Neural crest cell (in vitro differentiated cells): Measurements from ENCODE around the gene GARS1. TPM values are rescaled to one million over a fixed set of nuclear protein-coding genes. Genes with fewer than 3 reads are reported as not detected.

Experiments
- DNase-seq: peaks from one replicate; pipeline ENCODE4 v3.0.0; 2021; ENCODE audit warnings: low read depth, mixed read lengths, low spot score
- H3K27ac Mint-ChIP-seq: one replicate; pipeline ENCODE4 v1.8.0; 2021; ENCODE audit warnings: mild to moderate bottlenecking, mixed read lengths; ENCODE audit not compliant: unreplicated experiment
- H3K27me3 Mint-ChIP-seq: 2 replicates; pipeline ENCODE4 v1.8.0; 2021; ENCODE audit warnings: low read depth, mild to moderate bottlenecking, mixed read lengths
- H3K36me3 Mint-ChIP-seq: 2 replicates; pipeline ENCODE4 v1.8.0; 2021; ENCODE audit warnings: low read depth, mild to moderate bottlenecking, mixed read lengths
- H3K4me1 Mint-ChIP-seq: 2 replicates; pipeline ENCODE4 v1.8.0; 2021; ENCODE audit warnings: mixed read lengths
- H3K4me3 Mint-ChIP-seq: one replicate; pipeline ENCODE4 v1.8.0; 2021; ENCODE audit warnings: mild to moderate bottlenecking, mixed read lengths
- H3K9me3 Mint-ChIP-seq: 2 replicates; pipeline ENCODE4 v1.8.0; 2021; ENCODE audit warnings: mixed read lengths
- total RNA-seq: library from RNA; stranded (reverse); gene quantifications from 2 replicates; pipeline ENCODE4 v1.2.1, GENCODE V29; 2021
- TF ChIP-seq, protein P1 (sequence below): fragments of 200-600 bp; sonication (generic); conservative IDR thresholded peaks from 2 replicates; pipeline ENCODE4 v1.5.0; 2021; ENCODE audit warnings: antibody characterized with exemption, mild to moderate bottlenecking

Gene GARS1
- total RNA-seq, 1 donor from 2014 or later, result 152 TPM

DNA sequence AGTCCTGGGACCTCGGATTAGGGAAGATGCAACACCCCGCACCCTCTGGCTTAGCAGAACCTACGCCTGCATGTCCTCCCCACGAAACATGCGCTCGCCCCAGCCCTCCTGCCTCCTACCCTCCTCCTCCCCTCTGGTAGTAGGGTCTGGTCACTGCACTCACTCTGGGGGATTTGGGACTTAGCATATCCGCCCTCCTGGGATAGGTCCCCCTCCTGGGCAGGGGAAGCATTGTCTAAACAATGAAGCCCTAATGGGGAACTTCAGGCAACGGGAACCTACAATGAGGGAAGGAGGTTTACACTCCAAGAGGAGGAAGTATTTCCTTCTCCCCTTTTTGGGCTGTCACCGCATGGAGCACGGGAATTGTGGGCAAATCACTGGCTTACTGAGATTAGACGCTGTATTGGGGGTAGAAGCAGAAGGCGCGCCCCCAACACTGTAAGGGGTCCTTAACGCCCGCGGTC lies 86.7 kb downstream of the GARS1 start:
- no peaks in the 10 kb centered on the region for H3K9me3 Mint-ChIP-seq
- peak overlapping the region; percentile 84 for H3K4me3 Mint-ChIP-seq
- H3K4me1 Mint-ChIP-seq, result peaks cover 12% of the 10 kb centered on the region
- TF ChIP-seq, protein P1, sequence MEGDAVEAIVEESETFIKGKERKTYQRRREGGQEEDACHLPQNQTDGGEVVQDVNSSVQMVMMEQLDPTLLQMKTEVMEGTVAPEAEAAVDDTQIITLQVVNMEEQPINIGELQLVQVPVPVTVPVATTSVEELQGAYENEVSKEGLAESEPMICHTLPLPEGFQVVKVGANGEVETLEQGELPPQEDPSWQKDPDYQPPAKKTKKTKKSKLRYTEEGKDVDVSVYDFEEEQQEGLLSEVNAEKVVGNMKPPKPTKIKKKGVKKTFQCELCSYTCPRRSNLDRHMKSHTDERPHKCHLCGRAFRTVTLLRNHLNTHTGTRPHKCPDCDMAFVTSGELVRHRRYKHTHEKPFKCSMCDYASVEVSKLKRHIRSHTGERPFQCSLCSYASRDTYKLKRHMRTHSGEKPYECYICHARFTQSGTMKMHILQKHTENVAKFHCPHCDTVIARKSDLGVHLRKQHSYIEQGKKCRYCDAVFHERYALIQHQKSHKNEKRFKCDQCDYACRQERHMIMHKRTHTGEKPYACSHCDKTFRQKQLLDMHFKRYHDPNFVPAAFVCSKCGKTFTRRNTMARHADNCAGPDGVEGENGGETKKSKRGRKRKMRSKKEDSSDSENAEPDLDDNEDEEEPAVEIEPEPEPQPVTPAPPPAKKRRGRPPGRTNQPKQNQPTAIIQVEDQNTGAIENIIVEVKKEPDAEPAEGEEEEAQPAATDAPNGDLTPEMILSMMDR, result no peak
- DNase-seq, result no peak
- no peaks in the 10 kb centered on the region for H3K36me3 Mint-ChIP-seq
- H3K27me3 Mint-ChIP-seq, result peaks cover 85% of the 10 kb centered on the region
- no peak overlapping the region for H3K27ac Mint-ChIP-seq

DNA sequence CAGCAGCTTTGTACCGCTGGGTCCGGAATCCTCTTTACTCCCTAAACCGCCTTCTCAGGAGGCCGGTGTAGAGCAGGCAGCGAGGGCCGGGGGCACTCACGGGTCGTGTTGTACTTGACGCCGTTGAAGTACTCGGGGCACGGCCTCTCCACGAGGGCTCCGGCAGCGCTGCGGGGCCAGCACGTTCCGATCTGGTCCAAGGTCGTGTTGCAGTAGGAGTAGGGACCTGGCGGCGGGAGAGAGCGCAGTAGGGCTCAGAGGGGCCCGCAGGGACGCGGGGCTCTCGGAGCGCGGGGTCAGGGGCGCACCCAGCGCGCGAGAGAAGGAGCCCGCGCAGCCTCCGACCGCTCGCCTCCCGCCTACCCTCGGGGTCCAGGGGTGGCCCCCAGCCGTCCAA lies 87.1 kb downstream of the GARS1 start:
- H3K9me3 Mint-ChIP-seq, result no peaks in the 10 kb centered on the region
- H3K36me3 Mint-ChIP-seq, result no peaks in the 10 kb centered on the region
- DNase-seq, result no peak
- peak overlapping the region; percentile 84 for H3K4me3 Mint-ChIP-seq
- H3K4me1 Mint-ChIP-seq, result peaks cover 12% of the 10 kb centered on the region
- H3K27ac Mint-ChIP-seq, result no peak overlapping the region
- TF ChIP-seq, protein P1, result no peak
- peaks cover 80% of the 10 kb centered on the region for H3K27me3 Mint-ChIP-seq

DNA sequence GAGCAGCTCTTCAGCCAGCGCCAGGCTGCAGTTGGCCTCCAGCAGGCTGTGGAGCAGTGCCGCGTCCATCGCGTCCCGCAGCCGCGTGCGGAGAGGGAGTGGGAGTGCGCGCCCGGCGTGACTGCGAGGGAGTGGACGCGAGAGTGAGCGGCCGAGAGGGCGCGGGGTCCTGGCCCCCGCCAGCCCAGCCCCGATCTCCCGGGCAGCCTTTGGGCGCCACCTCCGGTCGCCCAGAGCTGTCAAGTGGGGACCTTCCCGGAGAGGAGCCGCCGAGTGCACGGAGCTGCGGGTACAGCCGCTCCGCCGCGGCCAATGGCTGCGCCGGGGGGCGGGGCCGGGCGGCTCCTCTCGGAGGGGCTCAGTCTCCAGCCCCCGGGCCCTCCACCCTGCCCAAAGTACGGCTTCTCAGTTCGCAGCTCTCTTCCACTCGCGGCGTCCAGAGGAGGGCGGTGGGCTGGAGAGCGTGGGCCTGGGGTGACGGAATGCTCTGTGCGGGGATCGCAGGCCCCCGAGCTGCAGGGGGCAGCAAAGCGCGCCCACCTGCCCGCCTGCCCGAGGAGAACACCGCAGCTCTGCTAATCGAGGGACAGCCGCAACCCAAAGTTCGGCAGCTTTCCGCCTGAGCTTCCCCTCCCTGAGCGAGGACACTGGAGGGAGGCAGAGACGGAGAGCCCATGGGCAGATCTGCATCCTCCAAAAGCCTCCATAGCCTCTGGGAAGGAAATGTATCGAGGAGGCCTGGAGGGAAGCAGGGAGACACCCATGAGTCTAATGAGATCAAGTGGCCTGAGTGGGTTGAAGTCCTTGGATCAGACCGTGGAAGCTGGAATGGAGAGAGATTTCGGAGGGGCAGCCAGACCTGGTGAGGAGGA lies 87.8 kb downstream of the GARS1 start, which contains the start of gene CRHR2:
CRHR2 (minus strand) TSS at position 245 of the 872 bp plus-strand sequence; CDS start at position 69, 176 bp downstream.
- peak; percentile 31 for DNase-seq
- Mint-ChIP-seq H3K9me3 (no peaks in the 10 kb centered on the region), H3K4me3 (peak within 1 kb of the TSS; percentile 84), H3K27ac (no peak within 1 kb of the TSS), H3K36me3 (no peaks in the 10 kb centered on the region), H3K4me1 (peaks cover 12% of the 10 kb centered on the region), H3K27me3 (peaks cover 74% of the 10 kb centered on the region)
- TF ChIP-seq, protein P1, result peak; percentile 58

DNA sequence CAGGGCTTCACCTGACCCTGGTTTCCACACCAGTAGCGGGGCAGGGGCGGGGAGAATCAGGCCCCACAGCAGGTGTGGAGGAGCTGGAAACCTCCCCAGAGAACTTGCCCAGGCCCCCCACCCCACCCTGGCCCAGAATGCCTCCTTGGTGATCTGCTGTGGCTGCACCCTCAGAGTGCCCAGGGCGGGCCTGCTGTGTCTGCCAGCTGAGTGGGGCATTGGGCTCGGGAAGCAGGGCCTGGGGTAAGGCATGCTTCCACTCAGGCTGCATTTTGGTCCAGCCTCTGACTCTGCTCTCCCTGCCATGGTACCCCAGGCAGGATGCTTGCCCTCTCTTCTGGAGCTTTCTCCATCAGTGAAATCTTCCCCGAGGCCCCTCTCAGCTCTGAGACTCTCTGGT lies 88.6 kb downstream of the GARS1 start:
- no peaks in the 10 kb centered on the region for H3K9me3 Mint-ChIP-seq
- no peaks in the 10 kb centered on the region for H3K36me3 Mint-ChIP-seq
- H3K27ac Mint-ChIP-seq, result no peak overlapping the region
- peaks cover 67% of the 10 kb centered on the region for H3K27me3 Mint-ChIP-seq
- DNase-seq, result no peak
- peaks cover 12% of the 10 kb centered on the region for H3K4me1 Mint-ChIP-seq
- peak overlapping the region; percentile 35 for H3K4me3 Mint-ChIP-seq
- TF ChIP-seq, protein P1, result no peak

Other genes with a start within 250 kb of the GARS1 start
- gene NOD1, start 116.1 kb upstream of the GARS1 start, total RNA-seq, result 8.1 and 9.1 TPM in 2 replicates
- gene GGCT, start 90.0 kb upstream of the GARS1 start, total RNA-seq, result 73.1 and 77.5 TPM in 2 replicates
- gene CRHR2, start 87.6 kb downstream of the GARS1 start, total RNA-seq, result 0.18 TPM in 1 of 2 replicates, not detected in the other
- 0.34 and 0.77 TPM in 2 replicates for gene INMT, start 157.3 kb downstream of the GARS1 start, total RNA-seq
- gene MINDY4, start 176.5 kb downstream of the GARS1 start, total RNA-seq, result 8.6 and 9.2 TPM in 2 replicates